Measurements from ENCODE around the gene SLC1A2.

DNA sequence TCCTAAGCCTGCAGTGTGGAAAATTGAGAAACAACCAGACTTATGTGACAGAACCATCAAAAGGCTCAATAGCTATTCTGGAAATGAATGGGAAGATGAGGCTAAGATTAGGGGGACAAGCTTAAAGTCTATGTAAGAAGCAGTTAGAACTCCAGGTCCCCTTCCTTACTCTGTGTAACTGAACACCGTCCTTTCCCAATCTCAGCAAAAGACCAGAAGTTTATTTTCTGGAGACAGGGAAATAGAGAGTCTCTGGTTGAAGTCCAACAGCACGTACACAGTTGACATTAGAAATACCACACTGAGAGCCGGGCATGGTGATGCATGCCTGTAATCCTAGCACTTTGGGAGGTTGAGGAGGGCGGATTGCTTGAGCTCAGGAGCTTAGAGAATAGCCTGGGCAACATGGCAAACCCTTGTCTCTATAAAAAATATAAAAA lies 186.4 kb downstream of the SLC1A2 start:
- TF ChIP-seq FOS (IDR thresholded peaks at IDR 0.05; ENCODE audit: low read depth, low read length) (no peak), RAD21 (IDR thresholded peaks at IDR 0.05; ENCODE audit: low read length) (no peak), CEBPB (IDR thresholded peaks at IDR 0.05; ENCODE audit: low read depth, low read length) (peak; percentile 51; the same call in 1 of the 2 replicates), POLR2A (IDR thresholded peaks at IDR 0.05; ENCODE audit: low read depth, low read length) (no peak)
- TF ChIP-seq, protein P1, sequence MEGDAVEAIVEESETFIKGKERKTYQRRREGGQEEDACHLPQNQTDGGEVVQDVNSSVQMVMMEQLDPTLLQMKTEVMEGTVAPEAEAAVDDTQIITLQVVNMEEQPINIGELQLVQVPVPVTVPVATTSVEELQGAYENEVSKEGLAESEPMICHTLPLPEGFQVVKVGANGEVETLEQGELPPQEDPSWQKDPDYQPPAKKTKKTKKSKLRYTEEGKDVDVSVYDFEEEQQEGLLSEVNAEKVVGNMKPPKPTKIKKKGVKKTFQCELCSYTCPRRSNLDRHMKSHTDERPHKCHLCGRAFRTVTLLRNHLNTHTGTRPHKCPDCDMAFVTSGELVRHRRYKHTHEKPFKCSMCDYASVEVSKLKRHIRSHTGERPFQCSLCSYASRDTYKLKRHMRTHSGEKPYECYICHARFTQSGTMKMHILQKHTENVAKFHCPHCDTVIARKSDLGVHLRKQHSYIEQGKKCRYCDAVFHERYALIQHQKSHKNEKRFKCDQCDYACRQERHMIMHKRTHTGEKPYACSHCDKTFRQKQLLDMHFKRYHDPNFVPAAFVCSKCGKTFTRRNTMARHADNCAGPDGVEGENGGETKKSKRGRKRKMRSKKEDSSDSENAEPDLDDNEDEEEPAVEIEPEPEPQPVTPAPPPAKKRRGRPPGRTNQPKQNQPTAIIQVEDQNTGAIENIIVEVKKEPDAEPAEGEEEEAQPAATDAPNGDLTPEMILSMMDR (conservative IDR thresholded peaks at IDR 0.05; ENCODE audit: low read depth, low read length), result no peak

Data from IMR-90 (cell line).